GM10266 (cell line): ENCODE measurements around the gene TAS2R16.

Experiments
- DNase-seq: peaks from one replicate; pipeline ENCODE4 v3.0.0; 2012; ENCODE audit errors: extremely low spot score
- TF ChIP-seq, protein P1 (sequence below): IDR thresholded peaks from 2 replicates; pipeline ENCODE4 v1.5.1; 2012; ENCODE audit warnings: mild to moderate bottlenecking, low read depth; ENCODE audit not compliant: control insufficient read depth, insufficient read depth; ENCODE audit errors: missing control alignments

Gene TAS2R16

DNA sequence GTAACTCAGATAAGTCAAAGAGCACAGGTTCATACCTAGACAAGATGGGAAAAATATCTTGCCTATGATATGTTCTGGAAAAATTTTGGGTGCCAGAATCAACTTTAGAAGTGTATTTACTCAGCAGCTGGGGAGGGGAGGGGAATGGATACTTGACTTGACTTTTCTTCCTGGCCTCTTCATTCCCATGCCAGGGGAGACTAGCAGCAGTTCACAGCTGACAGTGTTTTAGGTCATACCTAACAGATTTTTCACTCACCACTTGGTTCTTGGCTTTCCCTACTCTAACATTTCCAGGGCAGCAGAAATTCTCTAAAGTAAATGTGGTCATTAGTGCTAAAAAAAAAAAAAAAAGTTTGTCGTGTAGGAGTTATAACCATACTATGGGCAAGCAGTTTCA lies 46.3 kb downstream of the TAS2R16 start:
- TF ChIP-seq, protein P1, sequence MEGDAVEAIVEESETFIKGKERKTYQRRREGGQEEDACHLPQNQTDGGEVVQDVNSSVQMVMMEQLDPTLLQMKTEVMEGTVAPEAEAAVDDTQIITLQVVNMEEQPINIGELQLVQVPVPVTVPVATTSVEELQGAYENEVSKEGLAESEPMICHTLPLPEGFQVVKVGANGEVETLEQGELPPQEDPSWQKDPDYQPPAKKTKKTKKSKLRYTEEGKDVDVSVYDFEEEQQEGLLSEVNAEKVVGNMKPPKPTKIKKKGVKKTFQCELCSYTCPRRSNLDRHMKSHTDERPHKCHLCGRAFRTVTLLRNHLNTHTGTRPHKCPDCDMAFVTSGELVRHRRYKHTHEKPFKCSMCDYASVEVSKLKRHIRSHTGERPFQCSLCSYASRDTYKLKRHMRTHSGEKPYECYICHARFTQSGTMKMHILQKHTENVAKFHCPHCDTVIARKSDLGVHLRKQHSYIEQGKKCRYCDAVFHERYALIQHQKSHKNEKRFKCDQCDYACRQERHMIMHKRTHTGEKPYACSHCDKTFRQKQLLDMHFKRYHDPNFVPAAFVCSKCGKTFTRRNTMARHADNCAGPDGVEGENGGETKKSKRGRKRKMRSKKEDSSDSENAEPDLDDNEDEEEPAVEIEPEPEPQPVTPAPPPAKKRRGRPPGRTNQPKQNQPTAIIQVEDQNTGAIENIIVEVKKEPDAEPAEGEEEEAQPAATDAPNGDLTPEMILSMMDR: no peak

More for the DNA sequence above, 46.3 kb downstream of the TAS2R16 start:
- no peak for DNase-seq
